T-helper 22 cell (primary cell): ENCODE data around the gene LTBP1.
"Not testable (repeated sequence)": the region's sequence is repeated elsewhere in the genome, so short reads cannot be mapped to it uniquely, and the experiment has no call there.

Experiments
- DNase-seq: peaks from one replicate; pipeline ENCODE4 v3.0.0-alpha.2; 2020; ENCODE audit warnings: low read depth

The LTBP1 gene

DNA sequence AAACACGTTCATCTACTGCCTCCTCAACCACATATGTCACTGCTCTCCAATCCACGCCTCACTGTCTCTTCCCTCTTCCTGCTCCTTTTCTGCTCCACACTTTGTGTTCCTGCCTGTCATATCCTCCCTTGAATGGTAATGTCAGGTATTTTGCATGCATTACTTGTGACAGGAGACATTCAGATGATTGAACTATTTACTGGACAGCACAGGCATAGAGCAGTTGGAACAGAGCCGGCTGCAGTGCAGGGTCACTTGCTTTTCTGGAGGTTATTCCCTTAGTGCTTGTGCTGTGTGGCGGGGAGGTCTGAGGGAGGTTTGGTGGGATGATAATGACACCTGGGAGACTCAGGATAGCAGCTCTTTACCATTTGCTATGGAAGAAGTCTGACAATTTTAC lies 93.8 kb downstream of the LTBP1 start:
- DNase-seq, result no peak

- DNase-seq, result no peak
These were observed 95.5 kb downstream of the LTBP1 start for GRCh38 chr2:33042265-33042664.

- DNase-seq, result no peak
These were observed 96.1 kb downstream of the LTBP1 start for GRCh38 chr2:33042819-33043218.

- DNase-seq, result no peak
These were observed 101.2 kb downstream of the LTBP1 start for GRCh38 chr2:33047939-33048338.

DNA sequence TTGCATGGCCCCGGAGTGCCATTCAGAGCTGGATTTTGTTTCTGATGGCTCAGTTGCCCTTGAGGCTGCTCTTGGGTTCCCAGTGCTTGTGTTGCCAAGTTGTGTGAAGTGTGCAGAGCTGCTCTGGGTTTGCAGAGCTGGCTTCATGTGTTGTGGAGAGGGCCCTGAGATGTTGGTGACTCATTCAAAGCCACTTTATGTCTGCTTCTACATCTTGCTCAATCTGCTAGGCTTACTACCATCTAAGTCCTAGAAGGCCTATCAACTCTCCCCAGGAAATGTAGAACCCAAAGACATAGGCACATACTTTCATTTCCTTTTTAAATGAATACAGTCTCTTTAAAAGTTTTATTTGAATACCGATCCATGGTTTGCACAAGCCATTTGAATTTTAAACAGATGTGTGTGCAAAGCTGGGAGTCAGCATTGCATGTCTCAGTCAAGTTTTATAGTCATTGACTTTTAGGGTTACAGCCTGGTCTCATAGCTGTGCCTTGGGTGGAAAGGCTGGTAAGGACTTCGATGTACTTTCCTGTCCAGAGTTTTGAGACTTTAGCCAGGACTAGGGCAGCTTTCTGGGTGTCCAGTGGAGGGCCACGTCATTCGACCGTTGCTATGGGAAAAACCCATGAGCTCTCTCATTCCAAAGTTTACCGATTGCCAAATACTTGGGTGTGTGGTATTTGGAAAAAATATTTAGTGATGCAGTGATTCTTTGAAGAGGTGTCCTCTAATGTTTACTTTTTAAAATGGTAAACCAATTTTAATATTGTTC lies 105.0 kb downstream of the LTBP1 start:
- DNase-seq, result no peak

GRCh38 chr2:33052361-33052735 lies 105.6 kb downstream of the LTBP1 start:
- no peak for DNase-seq

GRCh38 chr2:33052795-33053194 lies 106.0 kb downstream of the LTBP1 start:
- not testable (repeated sequence) for DNase-seq

DNA sequence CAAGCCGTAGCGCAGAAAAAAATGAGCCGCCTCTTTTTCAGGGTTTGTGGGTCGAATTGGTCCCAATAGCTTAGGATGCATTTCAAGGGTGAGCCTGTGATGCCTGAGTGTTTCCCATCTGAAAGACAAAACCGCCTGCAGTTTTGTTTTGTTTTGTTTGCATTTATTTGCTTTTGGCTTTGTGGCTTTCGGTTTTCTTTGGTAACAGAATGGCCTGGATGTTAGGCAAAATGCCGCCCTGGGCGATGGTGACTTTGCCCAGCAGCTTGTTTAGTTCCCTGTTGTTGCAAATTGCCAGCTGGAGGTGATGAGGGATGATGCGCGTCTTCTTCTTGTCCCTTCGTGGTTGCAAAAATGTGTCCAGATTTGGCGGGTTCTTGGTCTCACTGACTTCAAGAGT lies 109.4 kb downstream of the LTBP1 start:
- DNase-seq, result no peak

- not testable (repeated sequence) for DNase-seq
These were observed 110.7 kb downstream of the LTBP1 start for GRCh38 chr2:33057307-33058028.

GRCh38 chr2:33058716-33059470 lies 112.1 kb downstream of the LTBP1 start:
- DNase-seq, result no peak

GRCh38 chr2:33059471-33060156 lies 112.9 kb downstream of the LTBP1 start:
- DNase-seq, result no peak

DNA sequence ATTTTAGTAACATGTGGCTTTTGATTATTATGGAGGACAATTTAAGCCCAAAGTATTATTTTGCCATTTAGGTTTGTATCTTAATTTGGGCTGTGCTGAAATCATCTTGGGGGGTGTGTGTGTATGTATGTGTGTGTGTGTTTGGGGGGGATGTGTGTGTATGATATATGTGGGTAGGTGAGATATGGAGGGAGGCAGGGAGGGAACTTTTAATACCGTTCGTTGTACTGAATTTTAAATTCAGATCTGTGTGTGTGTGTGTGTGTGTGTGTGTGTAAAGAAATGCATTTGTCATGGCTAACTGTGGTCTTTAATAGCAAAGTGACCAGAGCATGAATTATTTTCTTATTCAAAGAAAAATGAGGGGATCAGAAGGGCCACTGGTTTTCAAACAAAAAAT lies 113.7 kb downstream of the LTBP1 start:
- no peak for DNase-seq

DNA sequence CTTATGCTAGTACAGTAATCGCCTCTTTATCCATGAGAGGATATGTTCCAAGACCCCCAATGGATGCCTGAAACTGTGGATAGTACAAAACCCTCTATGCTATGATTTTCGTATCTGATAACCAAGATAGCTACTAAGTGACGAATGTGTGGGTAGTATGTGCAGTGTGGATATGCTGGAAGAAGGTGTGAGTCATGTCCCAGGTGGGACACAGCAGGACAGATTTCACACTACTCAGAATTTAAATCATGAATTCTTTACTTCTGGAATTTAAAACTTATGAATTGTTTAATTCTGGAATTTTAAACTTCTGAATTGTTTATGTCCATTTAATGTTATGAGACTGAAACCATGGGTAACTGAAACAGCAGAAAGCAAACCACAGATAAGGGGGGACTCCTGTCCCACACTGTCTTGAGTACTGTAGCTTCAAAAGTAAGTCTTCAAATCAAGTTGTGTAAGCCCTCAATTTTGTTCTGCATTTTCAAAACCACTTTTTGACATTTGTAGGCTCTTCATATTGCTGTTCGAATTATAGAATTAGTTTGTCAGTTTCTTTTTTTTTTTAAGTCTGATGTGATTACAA lies 116.0 kb downstream of the LTBP1 start:
- no peak for DNase-seq

- DNase-seq, result no peak
These were observed 117.6 kb downstream of the LTBP1 start for GRCh38 chr2:33064349-33064801.

DNA sequence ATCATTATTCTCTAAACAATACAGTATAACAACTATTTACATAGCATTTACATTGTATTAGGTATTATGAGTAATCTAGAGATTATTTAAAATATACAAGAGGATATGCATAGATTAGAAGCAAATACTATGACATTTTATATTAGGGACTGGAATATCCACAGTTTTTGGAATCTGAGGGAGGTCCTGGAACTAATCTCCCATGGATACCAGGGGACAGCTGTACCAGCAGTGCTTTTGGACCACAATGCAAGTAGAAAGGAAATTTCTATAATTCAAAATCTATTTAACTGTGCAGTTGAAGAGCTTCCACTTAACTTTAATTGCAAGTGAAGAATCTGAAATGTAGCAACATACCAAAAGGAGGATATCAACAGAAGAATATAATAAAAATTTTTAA lies 120.8 kb downstream of the LTBP1 start:
- no peak for DNase-seq

GRCh38 chr2:33068261-33068660 lies 121.5 kb downstream of the LTBP1 start:
- DNase-seq, result no peak

- DNase-seq, result no peak
These were observed 123.3 kb downstream of the LTBP1 start for GRCh38 chr2:33069894-33070651.

GRCh38 chr2:33071591-33071990 lies 124.8 kb downstream of the LTBP1 start:
- DNase-seq, result no peak

DNA sequence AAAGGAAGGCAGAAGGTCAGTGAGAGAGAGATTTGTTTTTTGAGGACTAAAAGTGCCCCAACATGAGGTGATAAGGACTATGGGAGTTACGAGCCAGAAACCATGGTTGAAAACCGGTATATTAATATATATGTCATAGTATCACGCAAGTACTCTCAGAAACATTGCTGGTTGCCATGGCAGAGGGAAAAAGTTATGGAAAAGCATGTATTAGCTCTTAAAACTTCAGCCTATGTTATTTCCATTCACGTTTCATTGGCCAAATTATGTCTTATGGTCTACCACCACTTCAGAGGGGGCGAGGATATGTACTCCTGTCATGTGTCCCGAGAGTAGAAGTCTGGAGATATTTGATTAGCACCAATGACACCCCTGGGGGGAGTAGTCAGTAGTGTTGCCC lies 125.9 kb downstream of the LTBP1 start:
- DNase-seq, result no peak

DNA sequence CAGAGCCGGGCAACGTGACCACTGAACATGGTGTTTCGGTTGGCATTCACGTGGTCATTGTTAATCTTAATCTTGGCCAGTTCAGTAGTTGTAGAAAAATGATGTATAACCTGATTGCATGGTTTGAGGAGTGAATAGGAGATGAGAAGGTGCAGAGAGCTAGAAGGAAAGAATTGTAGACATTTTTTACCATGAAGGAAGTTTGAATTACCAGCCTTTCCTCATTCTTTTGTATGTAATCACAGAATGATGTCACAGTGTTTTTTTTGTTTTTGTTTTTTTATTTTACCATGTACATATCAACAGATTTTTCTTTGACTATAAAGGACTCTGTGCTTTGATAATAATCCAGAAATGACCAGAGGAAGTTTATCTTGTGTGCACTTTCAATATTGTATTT lies 126.3 kb downstream of the LTBP1 start:
- no peak for DNase-seq

DNA sequence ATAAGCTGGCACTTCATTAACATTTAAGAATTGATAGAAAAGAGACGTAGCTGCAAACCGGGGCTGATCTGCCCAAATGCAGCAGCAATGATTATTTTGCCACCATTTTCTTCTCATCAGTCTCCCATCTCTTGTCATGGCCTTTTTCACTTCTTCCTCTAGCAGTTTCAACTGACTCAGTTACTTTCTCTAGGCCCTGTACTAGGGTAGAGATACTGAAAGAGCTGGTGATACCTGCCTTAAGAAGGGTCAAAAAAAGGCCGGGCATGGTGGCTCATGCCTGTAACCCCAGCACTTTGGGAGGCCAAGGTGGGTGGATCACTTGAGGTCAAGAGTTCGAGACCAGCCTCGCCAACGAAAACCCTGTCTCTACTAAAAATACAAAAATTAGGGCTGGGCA lies 127.4 kb downstream of the LTBP1 start:
- no peak for DNase-seq
